HEK293 (cell line): ENCODE results near the gene TAS2R60.

ENCODE experiments used
- CTCF ChIA-PET: fragments of 350-600 bp; formaldehyde crosslinking; extraction: SDS; loops from one replicate; lab custom pipeline; 2021; ENCODE audit warnings: antibody characterized with exemption; lab: Yijun Ruan, JAX
- POLR2A ChIA-PET: fragments of 300-600 bp; formaldehyde crosslinking; extraction: SDS; loops from one replicate; lab custom pipeline; 2020; ENCODE audit warnings: antibody characterized with exemption, inconsistent platforms; lab: Yijun Ruan, JAX
- H3K27ac ChIP-seq: fragments of 200-500 bp; sonication (Bioruptor generic); 2 replicates; pipeline ENCODE4 v1.5.1; 2014; ENCODE audit warnings: low read depth, low read length, control low read depth, inconsistent platforms; ENCODE audit errors: extremely low read depth
- H3K36me3 ChIP-seq, 2 experiments: fragments of 200-500 bp in 1 of 2; sonication (Bioruptor generic) in 1 of 2; 1 replicate in 1 of 2; 2 replicates in 1 of 2; pipeline ENCODE4 v1.5.1; 2014 to 2017; ENCODE audit warnings: inconsistent platforms in 2 of 2, low read length in 2 of 2; ENCODE audit not compliant: control insufficient read depth in 2 of 2, insufficient read depth in 1 of 2
- H3K4me1 ChIP-seq: fragments of 200-500 bp; sonication (Bioruptor generic); 2 replicates; pipeline ENCODE4 v1.5.1; 2014; ENCODE audit warnings: mild to moderate bottlenecking, low read length, inconsistent platforms; ENCODE audit not compliant: control insufficient read depth, insufficient read depth
- H3K4me3 ChIP-seq: 2 replicates; pipeline ENCODE4 v1.5.1; 2011; ENCODE audit warnings: low read depth, mild to moderate bottlenecking, control low read depth, low read length, moderate library complexity
- H3K9me3 ChIP-seq: fragments of 200-500 bp; sonication (Bioruptor generic); 2 replicates; pipeline ENCODE4 v1.5.1; 2014; ENCODE audit warnings: low read depth, low read length, inconsistent platforms; ENCODE audit not compliant: control insufficient read depth, insufficient read depth
- AEBP2 ChIP-seq: fragments of 450-650 bp; formaldehyde crosslinking; IDR thresholded peaks from 2 replicates; pipeline ENCODE4 v1.5.1; 2016; ENCODE audit warnings: missing biosample characterization, missing genetic modification characterization, borderline replicate concordance
- FEZF1 ChIP-seq: fragments of 450-650 bp; formaldehyde crosslinking; IDR thresholded peaks from 2 replicates; pipeline ENCODE4 v1.5.1; 2016; ENCODE audit warnings: missing biosample characterization, missing genetic modification characterization
- KLF16 ChIP-seq: fragments of 450-650 bp; formaldehyde crosslinking; IDR thresholded peaks from 2 replicates; pipeline ENCODE4 v1.5.1; 2017; ENCODE audit warnings: missing biosample characterization, missing genetic modification characterization
- KLF7 ChIP-seq: fragments of 450-650 bp; formaldehyde crosslinking; IDR thresholded peaks from 2 replicates; pipeline ENCODE4 v1.5.1; 2016; ENCODE audit warnings: missing biosample characterization, missing genetic modification characterization, borderline replicate concordance
- ZBTB11 ChIP-seq: fragments of 450-650 bp; formaldehyde crosslinking; conservative IDR thresholded peaks from 2 replicates; pipeline ENCODE4 v1.5.1; 2016; ENCODE audit warnings: low read depth, missing biosample characterization, missing genetic modification characterization
- ZNF311 ChIP-seq: fragments of 450-650 bp; formaldehyde crosslinking; IDR thresholded peaks from 2 replicates; pipeline ENCODE4 v1.5.1; 2017; ENCODE audit warnings: missing biosample characterization, missing genetic modification characterization, borderline replicate concordance
- ZNF571 ChIP-seq: fragments of 450-650 bp; formaldehyde crosslinking; IDR thresholded peaks from 2 replicates; pipeline ENCODE4 v1.5.0; 2017; ENCODE audit warnings: missing biosample characterization, missing genetic modification characterization
- ZNF701 ChIP-seq: fragments of 450-650 bp; formaldehyde crosslinking; IDR thresholded peaks from 2 replicates; pipeline ENCODE4 v1.5.1; 2016; ENCODE audit warnings: missing biosample characterization, missing genetic modification characterization
- ZNF785 ChIP-seq: fragments of 450-650 bp; formaldehyde crosslinking; IDR thresholded peaks from 2 replicates; pipeline ENCODE4 v1.5.1; 2016; ENCODE audit warnings: missing biosample characterization, missing genetic modification characterization
- TF ChIP-seq, protein P1 (sequence below): fragments of 450-650 bp; formaldehyde crosslinking; IDR thresholded peaks from 2 replicates; pipeline ENCODE4 v1.5.1; 2016; ENCODE audit warnings: missing biosample characterization, missing genetic modification characterization, borderline replicate concordance
- TF ChIP-seq, protein P2 (sequence below): fragments of 450-650 bp; IDR thresholded peaks from 2 replicates; pipeline ENCODE4 v1.5.1; 2018; ENCODE audit warnings: missing biosample characterization, mild to moderate bottlenecking, missing genetic modification characterization

TAS2R60 gene

GRCh38 chr7:143463957-143464356 lies 20.7 kb downstream of the TAS2R60 start (continued):
- no peak for TF ChIP-seq KLF16 (tag by site-specific recombination)
- TF ChIP-seq ZNF701 (tag by site-specific recombination) = no peak

GRCh38 chr7:143467724-143468123 lies 24.5 kb downstream of the TAS2R60 start:
- POLR2A ChIA-PET = no interaction called here

More at GRCh38 chr7:143467724-143468123, 24.5 kb downstream of the TAS2R60 start:
- CTCF ChIA-PET = interaction anchor here (0.7 kb wide), 1 partner anchor 23 kb away, joined by 3 read pairs; no protein-coding TSS in a partner anchor
- Histone ChIP-seq H3K9me3 (no peaks in the 10 kb centered on the region), H3K36me3 (no peaks in the 10 kb centered on the region), H3K27ac (no peak overlapping the region), H3K4me3 (no peak overlapping the region), H3K4me1 (no peaks in the 10 kb centered on the region)
- TF ChIP-seq ZBTB11 (tag by site-specific recombination) (no peak), ZNF785 (no peak), ZNF311 (tag by site-specific recombination) (no peak), ZNF571 (tag by site-specific recombination) (no peak), AEBP2 (no peak), FEZF1 (tag by site-specific recombination) (no peak), KLF7 (tag by site-specific recombination) (no peak), KLF16 (tag by site-specific recombination) (no peak)
- TF ChIP-seq, protein P1, sequence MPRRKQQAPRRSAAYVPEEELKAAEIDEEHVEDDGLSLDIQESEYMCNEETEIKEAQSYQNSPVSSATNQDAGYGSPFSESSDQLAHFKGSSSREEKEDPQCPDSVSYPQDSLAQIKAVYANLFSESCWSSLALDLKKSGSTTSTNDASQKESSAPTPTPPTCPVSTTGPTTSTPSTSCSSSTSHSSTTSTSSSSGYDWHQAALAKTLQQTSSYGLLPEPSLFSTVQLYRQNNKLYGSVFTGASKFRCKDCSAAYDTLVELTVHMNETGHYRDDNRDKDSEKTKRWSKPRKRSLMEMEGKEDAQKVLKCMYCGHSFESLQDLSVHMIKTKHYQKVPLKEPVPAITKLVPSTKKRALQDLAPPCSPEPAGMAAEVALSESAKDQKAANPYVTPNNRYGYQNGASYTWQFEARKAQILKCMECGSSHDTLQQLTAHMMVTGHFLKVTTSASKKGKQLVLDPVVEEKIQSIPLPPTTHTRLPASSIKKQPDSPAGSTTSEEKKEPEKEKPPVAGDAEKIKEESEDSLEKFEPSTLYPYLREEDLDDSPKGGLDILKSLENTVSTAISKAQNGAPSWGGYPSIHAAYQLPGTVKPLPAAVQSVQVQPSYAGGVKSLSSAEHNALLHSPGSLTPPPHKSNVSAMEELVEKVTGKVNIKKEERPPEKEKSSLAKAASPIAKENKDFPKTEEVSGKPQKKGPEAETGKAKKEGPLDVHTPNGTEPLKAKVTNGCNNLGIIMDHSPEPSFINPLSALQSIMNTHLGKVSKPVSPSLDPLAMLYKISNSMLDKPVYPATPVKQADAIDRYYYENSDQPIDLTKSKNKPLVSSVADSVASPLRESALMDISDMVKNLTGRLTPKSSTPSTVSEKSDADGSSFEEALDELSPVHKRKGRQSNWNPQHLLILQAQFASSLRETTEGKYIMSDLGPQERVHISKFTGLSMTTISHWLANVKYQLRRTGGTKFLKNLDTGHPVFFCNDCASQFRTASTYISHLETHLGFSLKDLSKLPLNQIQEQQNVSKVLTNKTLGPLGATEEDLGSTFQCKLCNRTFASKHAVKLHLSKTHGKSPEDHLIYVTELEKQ = no peak
- TF ChIP-seq, protein P2, sequence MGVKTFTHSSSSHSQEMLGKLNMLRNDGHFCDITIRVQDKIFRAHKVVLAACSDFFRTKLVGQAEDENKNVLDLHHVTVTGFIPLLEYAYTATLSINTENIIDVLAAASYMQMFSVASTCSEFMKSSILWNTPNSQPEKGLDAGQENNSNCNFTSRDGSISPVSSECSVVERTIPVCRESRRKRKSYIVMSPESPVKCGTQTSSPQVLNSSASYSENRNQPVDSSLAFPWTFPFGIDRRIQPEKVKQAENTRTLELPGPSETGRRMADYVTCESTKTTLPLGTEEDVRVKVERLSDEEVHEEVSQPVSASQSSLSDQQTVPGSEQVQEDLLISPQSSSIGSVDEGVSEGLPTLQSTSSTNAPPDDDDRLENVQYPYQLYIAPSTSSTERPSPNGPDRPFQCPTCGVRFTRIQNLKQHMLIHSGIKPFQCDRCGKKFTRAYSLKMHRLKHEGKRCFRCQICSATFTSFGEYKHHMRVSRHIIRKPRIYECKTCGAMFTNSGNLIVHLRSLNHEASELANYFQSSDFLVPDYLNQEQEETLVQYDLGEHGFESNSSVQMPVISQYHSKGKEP = no peak
